Stimulated activated CD8-positive, alpha-beta memory T cell treated with anti-CD3 and anti-CD28 coated beads, Interleukin-2, amount 100 ng/mL, for 1 hour (primary cell): ENCODE results near the gene TSPYL6.
"Not testable (repeated sequence)": the region's sequence is repeated elsewhere in the genome, so short reads cannot be mapped to it uniquely, and the experiment has no call there.

Source experiments
- DNase-seq, 2 donors: peaks; one replicate each; pipeline ENCODE4 v3.0.0-alpha.2; 2020; ENCODE audit warnings: low read depth in 2 of 2

Gene TSPYL6

GRCh38 chr2:54256091-54256694 lies at the start of gene TSPYL6:
Gene TSPYL6 (minus strand): TSS chr2:54256229. CDS start chr2:54256151, 78 bp downstream.
- no peak for DNase-seq

- DNase-seq: no peak
These were observed 47.6 kb upstream of the TSPYL6 start for GRCh38 chr2:54303631-54304030.

GRCh38 chr2:54298514-54298913 lies 42.5 kb upstream of the TSPYL6 start:
- DNase-seq: no peak

GRCh38 chr2:54295911-54296310 lies 39.9 kb upstream of the TSPYL6 start:
- DNase-seq: no peak

- DNase-seq: not testable (repeated sequence)
These were observed 38.6 kb upstream of the TSPYL6 start for GRCh38 chr2:54294665-54295064.

GRCh38 chr2:54290356-54291025 lies 34.5 kb upstream of the TSPYL6 start:
- no peak for DNase-seq

- DNase-seq: no peak
These were observed 33.9 kb upstream of the TSPYL6 start for GRCh38 chr2:54289917-54290316.

- no peak for DNase-seq
These were observed 31.5 kb upstream of the TSPYL6 start for GRCh38 chr2:54287532-54287931.

- no peak for DNase-seq
These were observed 29.4 kb upstream of the TSPYL6 start for GRCh38 chr2:54285451-54285850.

GRCh38 chr2:54284826-54285225 lies 28.8 kb upstream of the TSPYL6 start:
- DNase-seq: no peak

GRCh38 chr2:54279385-54279784 lies 23.4 kb upstream of the TSPYL6 start:
- DNase-seq: no peak

- no peak for DNase-seq
These were observed 19.5 kb upstream of the TSPYL6 start for GRCh38 chr2:54275541-54275940.

GRCh38 chr2:54274781-54275242 lies 18.8 kb upstream of the TSPYL6 start:
- no peak for DNase-seq

GRCh38 chr2:54271843-54272627 lies 16.0 kb upstream of the TSPYL6 start:
- no peak for DNase-seq

- no peak for DNase-seq
These were observed 15.2 kb upstream of the TSPYL6 start for GRCh38 chr2:54271189-54271588.

- DNase-seq: no peak
These were observed 11.5 kb upstream of the TSPYL6 start for GRCh38 chr2:54267577-54267976.

GRCh38 chr2:54265081-54265480 lies 9.1 kb upstream of the TSPYL6 start:
- DNase-seq: not testable (repeated sequence)

- DNase-seq: no peak
These were observed 6.2 kb upstream of the TSPYL6 start for GRCh38 chr2:54262015-54262765.

- no peak for DNase-seq
These were observed 5.5 kb upstream of the TSPYL6 start for GRCh38 chr2:54261537-54261936.

- DNase-seq: no peak
These were observed 4.2 kb upstream of the TSPYL6 start for GRCh38 chr2:54260241-54260595.

GRCh38 chr2:54259413-54260240 lies 3.6 kb upstream of the TSPYL6 start:
- no peak for DNase-seq
